22Rv1 (cell line): ENCODE results near the gene SFSWAP.

Experiments used
- H3K27ac ChIP-seq: fragments of 450-650 bp; 2 replicates; pipeline ENCODE4 v1.5.1; 2017
- ZFX ChIP-seq: fragments of 450-650 bp; IDR thresholded peaks from 2 replicates; pipeline ENCODE4 v1.6.1; 2017; ENCODE audit warnings: antibody characterized with exemption, borderline replicate concordance
- TF ChIP-seq, protein P1 (sequence below): fragments of 450-650 bp; IDR thresholded peaks from 2 replicates; pipeline ENCODE4 v1.5.1; 2017; ENCODE audit warnings: mild to moderate bottlenecking

SFSWAP gene

DNA sequence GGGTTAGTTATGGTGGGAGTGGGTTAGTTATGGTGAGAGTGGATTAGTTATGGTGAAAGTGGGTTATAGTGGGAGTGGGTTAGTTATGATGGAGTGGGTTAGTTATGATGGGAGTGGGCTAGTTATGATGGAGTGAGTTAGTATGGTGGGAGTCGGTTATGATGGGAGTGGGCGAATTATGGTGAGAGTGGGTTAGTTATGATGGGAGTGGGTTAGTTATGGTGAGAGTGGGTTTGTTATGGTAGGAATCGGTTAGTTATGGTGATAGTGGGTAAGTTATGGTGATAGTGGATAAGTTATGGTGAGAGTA, 22.1 kb upstream of the SFSWAP start:
- TF ChIP-seq, protein P1, sequence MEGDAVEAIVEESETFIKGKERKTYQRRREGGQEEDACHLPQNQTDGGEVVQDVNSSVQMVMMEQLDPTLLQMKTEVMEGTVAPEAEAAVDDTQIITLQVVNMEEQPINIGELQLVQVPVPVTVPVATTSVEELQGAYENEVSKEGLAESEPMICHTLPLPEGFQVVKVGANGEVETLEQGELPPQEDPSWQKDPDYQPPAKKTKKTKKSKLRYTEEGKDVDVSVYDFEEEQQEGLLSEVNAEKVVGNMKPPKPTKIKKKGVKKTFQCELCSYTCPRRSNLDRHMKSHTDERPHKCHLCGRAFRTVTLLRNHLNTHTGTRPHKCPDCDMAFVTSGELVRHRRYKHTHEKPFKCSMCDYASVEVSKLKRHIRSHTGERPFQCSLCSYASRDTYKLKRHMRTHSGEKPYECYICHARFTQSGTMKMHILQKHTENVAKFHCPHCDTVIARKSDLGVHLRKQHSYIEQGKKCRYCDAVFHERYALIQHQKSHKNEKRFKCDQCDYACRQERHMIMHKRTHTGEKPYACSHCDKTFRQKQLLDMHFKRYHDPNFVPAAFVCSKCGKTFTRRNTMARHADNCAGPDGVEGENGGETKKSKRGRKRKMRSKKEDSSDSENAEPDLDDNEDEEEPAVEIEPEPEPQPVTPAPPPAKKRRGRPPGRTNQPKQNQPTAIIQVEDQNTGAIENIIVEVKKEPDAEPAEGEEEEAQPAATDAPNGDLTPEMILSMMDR, result no peak
- TF ChIP-seq ZFX, result no peak
- no peak overlapping the region for H3K27ac ChIP-seq

DNA sequence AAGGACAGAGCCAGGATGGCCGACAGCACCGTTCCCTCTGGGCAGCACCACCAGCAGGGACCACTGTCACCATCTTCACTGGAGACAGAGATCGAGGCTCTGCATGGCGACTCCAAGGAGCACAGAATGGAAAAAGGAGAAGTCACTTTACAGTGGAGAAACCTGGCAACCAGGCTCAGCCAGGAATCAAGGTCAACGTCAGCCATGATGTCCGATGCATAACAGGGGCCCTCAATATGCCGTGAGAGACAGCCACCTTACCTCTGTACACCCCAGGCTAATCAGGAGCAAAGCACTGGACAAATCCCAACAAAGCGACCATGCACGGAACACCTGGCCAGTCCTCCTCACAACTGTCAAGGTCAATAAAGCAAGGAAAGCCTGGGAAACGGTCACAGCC, 20.6 kb upstream of the SFSWAP start:
- no peak overlapping the region for H3K27ac ChIP-seq
- TF ChIP-seq, protein P1, result no peak
- no peak for TF ChIP-seq ZFX

DNA sequence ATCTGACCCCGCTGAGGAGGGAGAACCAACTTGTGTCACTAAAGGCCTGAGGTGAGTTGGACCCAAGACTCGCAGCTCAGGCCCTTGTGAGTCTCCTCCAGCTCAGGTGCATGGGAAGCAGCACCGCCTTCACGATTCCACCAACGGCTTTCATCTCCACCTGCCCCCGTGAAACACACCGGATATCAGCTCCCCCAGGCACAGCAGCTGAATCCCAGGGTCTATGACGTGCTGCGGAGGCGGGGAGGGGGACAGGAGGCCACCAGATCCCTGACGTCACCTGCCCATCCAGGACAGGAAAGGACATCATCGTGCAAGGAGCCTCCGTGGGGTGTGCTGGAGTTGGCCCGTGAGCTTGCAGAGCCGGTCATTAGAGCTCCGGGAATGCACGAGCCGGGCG, 18.5 kb upstream of the SFSWAP start:
- H3K27ac ChIP-seq, result no peak overlapping the region
- TF ChIP-seq ZFX, result no peak
- TF ChIP-seq, protein P1, result no peak

DNA sequence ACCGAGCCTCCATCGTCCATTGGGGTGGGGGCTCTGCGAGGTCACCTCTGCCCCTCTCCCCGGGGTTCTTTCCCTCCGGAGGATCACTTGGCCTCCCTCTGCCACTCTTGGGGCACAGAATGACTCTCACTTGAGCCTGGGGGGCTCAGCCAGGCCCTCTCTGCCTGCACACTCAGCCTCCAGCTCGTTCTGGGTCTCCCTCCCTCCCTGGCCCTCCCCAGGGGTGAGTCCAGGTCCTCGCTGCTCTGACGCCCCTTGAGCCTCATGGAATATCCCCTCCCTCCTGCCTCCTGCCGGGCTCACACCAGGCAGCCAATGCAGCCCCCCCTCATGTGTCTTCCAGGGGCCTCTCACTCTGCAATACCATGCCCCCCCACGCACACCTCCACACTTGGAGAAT, 17.7 kb upstream of the SFSWAP start:
- no peak overlapping the region for H3K27ac ChIP-seq
- TF ChIP-seq, protein P1, result no peak
- TF ChIP-seq ZFX, result no peak

DNA sequence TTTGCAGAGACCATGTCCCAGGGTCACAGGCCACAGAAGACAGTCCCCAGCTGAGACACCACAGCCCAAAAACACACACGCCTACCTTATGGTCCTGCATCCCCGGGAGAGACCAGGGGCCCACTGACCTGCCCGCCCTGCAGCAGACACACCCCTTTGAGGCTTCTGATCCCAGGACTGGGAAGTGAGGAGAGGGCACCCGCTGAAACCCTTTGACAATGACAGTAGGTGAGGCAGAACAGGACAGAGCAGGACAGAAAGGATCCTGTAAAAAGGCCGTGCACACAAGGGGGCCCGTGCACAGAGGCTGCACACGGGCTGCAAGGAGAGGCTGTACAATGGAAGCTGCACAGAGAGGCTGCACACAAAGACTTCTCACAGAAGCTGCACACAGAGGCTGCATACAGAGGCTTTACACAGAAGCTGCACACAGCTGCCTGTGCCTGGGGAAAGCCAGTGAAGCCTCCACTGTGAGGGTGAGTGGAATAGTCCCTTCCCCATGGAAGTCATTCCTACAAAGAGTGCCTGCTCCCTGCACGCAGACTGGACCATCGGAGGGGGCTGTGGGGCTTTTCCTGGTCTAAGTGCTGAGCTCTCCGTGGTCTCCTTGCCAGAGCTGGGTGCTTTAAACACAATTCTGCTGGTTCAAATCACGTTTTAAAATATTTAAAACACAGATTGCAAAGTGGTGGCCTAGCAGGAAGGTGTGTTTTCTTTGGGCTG, 16.6 kb upstream of the SFSWAP start:
- TF ChIP-seq, protein P1, result no peak
- no peak for TF ChIP-seq ZFX
- no peak overlapping the region for H3K27ac ChIP-seq

DNA sequence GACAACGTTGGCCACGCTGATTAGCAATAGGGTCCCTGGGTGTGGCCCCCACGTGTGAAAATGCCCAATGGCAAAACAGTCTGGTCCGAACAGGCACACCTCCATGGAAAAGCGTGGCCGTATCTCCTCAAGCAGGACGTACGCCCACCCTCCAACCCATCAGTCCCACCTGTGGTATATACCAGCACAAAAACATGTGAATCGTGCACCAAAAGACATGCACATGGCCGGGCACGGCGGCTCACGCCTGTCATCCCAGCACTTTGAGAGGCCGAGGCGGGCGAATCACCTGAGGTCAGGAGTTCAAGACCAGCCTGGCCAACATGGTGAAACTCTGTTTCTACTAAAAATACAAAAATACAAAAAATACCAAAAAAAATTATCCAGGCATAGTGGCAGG, 14.9 kb upstream of the SFSWAP start:
- no peak overlapping the region for H3K27ac ChIP-seq
- TF ChIP-seq, protein P1, result no peak
- TF ChIP-seq ZFX, result no peak

DNA sequence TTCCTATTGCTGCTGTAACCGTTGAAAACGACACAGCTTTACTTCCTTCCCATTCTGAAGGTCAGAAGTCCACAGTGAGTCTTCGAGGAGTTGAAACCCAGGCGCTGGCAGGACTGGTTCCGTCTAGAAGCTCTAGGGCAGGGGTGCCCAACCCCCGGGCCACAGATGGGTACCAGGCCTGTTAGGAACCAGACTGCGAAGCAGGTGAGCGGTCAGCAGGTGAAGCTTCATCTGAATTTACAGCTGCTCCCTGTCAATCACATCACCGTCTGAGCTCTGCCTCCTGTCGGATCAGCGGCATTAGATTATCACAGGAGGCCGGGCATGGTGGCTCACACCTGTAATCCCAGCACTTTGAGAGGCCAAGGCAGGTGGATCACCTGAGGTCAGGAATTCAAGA, 12.6 kb upstream of the SFSWAP start:
- no peak for TF ChIP-seq ZFX
- TF ChIP-seq, protein P1, result no peak
- H3K27ac ChIP-seq, result no peak overlapping the region
